K562 (cell line): ENCODE measurements around the gene TTC27.

Experiments
- JUN ChIP-seq, 2 experiments: sonication (generic) in 1 of 2; formaldehyde crosslinking in 1 of 2; IDR thresholded peaks; 2 replicates each; pipeline versions ENCODE4 v1.6.1 to v1.8.0; 2012 to 2022; ENCODE audit warnings: borderline replicate concordance in 2 of 2, mild to moderate bottlenecking in 2 of 2, improper control_type of control experiment in 1 of 2, low read depth in 1 of 2, low read length in 1 of 2, missing genetic modification reagents in 1 of 2
- TF ChIP-seq, protein P1 (sequence below), 3 experiments: IDR thresholded peaks in 2 of 3; conservative IDR thresholded peaks in 1 of 3; 2 replicates each; pipeline ENCODE4 v1.5.1; 2011 to 2012; ENCODE audit warnings: low read length in 3 of 3, mild to moderate bottlenecking in 3 of 3, control low read depth in 2 of 3, improper control_type of control experiment in 1 of 3, inconsistent platforms in 1 of 3, low read depth in 1 of 3, mixed read lengths in 1 of 3, moderate library complexity in 1 of 3; ENCODE audit not compliant: insufficient read depth in 2 of 3

- TF ChIP-seq, protein P1, sequence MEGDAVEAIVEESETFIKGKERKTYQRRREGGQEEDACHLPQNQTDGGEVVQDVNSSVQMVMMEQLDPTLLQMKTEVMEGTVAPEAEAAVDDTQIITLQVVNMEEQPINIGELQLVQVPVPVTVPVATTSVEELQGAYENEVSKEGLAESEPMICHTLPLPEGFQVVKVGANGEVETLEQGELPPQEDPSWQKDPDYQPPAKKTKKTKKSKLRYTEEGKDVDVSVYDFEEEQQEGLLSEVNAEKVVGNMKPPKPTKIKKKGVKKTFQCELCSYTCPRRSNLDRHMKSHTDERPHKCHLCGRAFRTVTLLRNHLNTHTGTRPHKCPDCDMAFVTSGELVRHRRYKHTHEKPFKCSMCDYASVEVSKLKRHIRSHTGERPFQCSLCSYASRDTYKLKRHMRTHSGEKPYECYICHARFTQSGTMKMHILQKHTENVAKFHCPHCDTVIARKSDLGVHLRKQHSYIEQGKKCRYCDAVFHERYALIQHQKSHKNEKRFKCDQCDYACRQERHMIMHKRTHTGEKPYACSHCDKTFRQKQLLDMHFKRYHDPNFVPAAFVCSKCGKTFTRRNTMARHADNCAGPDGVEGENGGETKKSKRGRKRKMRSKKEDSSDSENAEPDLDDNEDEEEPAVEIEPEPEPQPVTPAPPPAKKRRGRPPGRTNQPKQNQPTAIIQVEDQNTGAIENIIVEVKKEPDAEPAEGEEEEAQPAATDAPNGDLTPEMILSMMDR (IDR thresholded peaks at IDR 0.05 in 2 of 3, conservative IDR thresholded peaks at IDR 0.05 in 1 of 3; ENCODE audit: insufficient read depth in 2 of 3, low read depth in 1 of 3, low read length in 3 of 3): no peak
- TF ChIP-seq JUN (IDR thresholded peaks at IDR 0.05; ENCODE audit: borderline replicate concordance, low read depth, low read length) (no peak), JUN (CRISPR knock-in tag; IDR thresholded peaks at IDR 0.05; ENCODE audit: borderline replicate concordance) (no peak)
Observed at GRCh38 chr2:32836933-32837332, 209.1 kb downstream of the TTC27 start.
